Measurements from ENCODE around the gene HMGB4. TPM values are rescaled to one million over a fixed set of nuclear protein-coding genes. Genes with fewer than 3 reads are reported as not detected.

HMGB4 gene
- total and polyA plus RNA-seq, 2 donors (not counting 3 experiments of a cell fraction or from before 2014, with no cell fraction given): not detected

GRCh38 chr1:33824971-33825370 is 38.9 kb upstream of the HMGB4 start:
- no peak overlapping the region for H3K4me2 ChIP-seq (ENCODE audit: insufficient read depth, low read length)
- no peak overlapping the region for H3K4me3 ChIP-seq (replicated peaks in 1 of 3; ENCODE audit: insufficient read depth in 1 of 3, low read depth in 1 of 3, low read length in 3 of 3)
- dilution Hi-C loops (cut with MboI; ENCODE audit: extremely low pct_ligation_motif_present, low sequenced_read_pairs): no loop called here
- no peaks in the 10 kb centered on the region for H3K36me3 ChIP-seq (ENCODE audit: control insufficient read depth in 2 of 2, extremely low read depth in 1 of 2, insufficient read depth in 2 of 2, low read length in 2 of 2)
- TF ChIP-seq POLR2AphosphoS5 (IDR thresholded peaks at IDR 0.05; ENCODE audit: insufficient read depth, low read depth, low read length): no peak
- TF ChIP-seq GATA2 (IDR thresholded peaks at IDR 0.05; ENCODE audit: insufficient read depth, insufficient read length, low read depth, low read length): no peak
- TF ChIP-seq MYC (IDR thresholded peaks at IDR 0.05; ENCODE audit: low read depth, low read length): no peak
- no peak for TF ChIP-seq MAX (IDR thresholded peaks at IDR 0.05; ENCODE audit: insufficient read depth, insufficient read length)
- no peak for TF ChIP-seq EZH2 (IDR thresholded peaks at IDR 0.05; ENCODE audit: borderline replicate concordance, low read depth, low read length, severe bottlenecking)
- no peak for TF ChIP-seq FOS (IDR thresholded peaks at IDR 0.05; ENCODE audit: borderline replicate concordance, insufficient read depth, low read length)
- TF ChIP-seq POLR2A (IDR thresholded peaks at IDR 0.05; ENCODE audit: low read depth, low read length): no peak
- TF ChIP-seq CTCF (IDR thresholded peaks at IDR 0.05; ENCODE audit: extremely low read depth in 1 of 2, insufficient read depth in 1 of 2, low read depth in 1 of 2, low read length in 2 of 2): no peak
- no peak for TF ChIP-seq JUN (IDR thresholded peaks at IDR 0.05; ENCODE audit: borderline replicate concordance, insufficient read depth, insufficient read length, low read depth)
- H3K79me2 ChIP-seq (ENCODE audit: control insufficient read depth, insufficient read depth, low read length): no peaks in the 10 kb centered on the region
- intact Hi-C loops (cut with micrococcal nuclease): no loop called here
- no peaks in the 10 kb centered on the region for H4K20me1 ChIP-seq (replicated peaks; ENCODE audit: control insufficient read depth, extremely low read depth, insufficient read depth, low read length)
- FAIRE-seq (no peak), DNase-seq (ENCODE audit: low read depth, low spot score) (no peak)
- H3K9ac ChIP-seq (replicated peaks; ENCODE audit: extremely low read depth, insufficient read depth, low read length): no peak overlapping the region
- ChIA-PET CTCF (no interaction called here), POLR2A (no interaction called here)
- no TSS peak for BruUV-seq (replicated peaks)
- H3K4me1 ChIP-seq (ENCODE audit: control insufficient read depth, extremely low read depth, insufficient read depth, low read length): no peaks in the 10 kb centered on the region
- no peak overlapping the region for H3K27ac ChIP-seq (ENCODE audit: insufficient read depth, low read depth, low read length)
- H2AFZ ChIP-seq (ENCODE audit: low read depth, low read length): no peak overlapping the region
- H3K9me3 ChIP-seq (replicated peaks; ENCODE audit: control insufficient read depth, insufficient read depth, low read length): peaks cover 5% of the 10 kb centered on the region
- no peaks in the 10 kb centered on the region for H3K9me1 ChIP-seq (replicated peaks; ENCODE audit: control insufficient read depth, extremely low read depth, insufficient read depth, low read length)
- no peaks in the 10 kb centered on the region for H3K27me3 ChIP-seq (ENCODE audit: control insufficient read depth in 2 of 2, insufficient read depth in 2 of 2, low read length in 2 of 2)
